DMS79 (cell line): ENCODE measurements around the gene MESD.

Experiments used
- DNase-seq: peaks from one replicate; lab custom pipeline; 2025; lab: John Stamatoyannopoulos, UW

The MESD gene

DNA sequence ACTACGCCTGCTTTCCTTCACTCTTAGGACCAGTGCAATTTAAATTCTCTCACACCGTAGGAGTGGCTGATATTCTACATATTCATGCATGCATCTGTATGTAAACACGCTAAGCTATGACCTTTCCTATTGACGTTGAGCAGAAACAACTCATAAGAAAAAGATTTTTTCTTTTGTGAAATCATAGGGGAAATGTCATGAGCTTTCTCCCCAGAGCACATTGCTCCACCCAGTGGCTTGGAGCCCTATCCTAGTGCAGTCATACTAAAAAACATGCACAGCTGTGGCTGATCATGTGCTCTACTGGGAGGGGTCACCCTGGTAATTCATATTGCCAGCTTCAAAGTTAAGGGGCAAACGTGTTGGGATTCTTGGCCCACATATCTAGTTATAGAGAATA, 1.8 kb upstream of the MESD start:
- no peak for DNase-seq

DNA sequence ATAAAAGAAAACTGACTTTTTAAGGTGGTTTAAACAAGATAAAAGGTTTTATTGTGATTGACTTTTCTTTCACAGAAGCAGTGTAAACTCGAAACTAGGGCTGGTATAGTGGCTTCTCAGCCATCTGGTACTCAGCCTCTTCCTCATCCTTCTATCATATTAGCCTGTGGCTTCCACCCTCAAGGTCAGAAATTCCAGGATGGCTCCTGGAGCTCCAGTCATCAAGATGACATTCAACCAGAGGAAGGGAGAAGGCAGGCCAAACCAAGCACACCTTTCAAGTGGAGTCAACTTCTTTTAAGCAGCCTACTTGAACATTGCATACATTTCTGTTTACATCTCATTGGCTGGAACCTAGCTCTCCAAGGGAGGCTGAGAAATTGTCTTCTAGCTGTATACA, 1.3 kb upstream of the MESD start:
- DNase-seq: no peak

DNA sequence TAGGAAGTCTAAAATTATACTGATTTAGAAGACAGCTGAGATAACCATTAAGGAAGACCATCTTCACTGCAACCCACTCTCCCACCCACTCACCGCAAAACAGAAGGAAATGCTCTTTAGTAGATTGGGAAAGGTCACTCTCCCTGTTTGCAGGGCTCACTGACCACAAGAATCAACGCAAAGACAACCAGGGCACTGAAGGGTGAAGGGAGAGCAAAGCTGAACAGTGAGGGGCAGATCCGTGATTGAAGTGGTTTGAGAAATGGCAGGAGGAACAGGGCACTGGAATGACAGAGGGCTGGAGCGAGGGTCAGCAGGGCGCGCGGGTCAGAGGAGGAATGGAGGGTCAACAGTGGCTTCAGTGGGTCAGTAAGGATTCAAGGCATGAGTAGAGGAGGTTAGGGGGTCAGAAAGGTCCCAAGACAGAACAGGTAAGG, 520 bp downstream of the MESD start:
- no peak for DNase-seq

DNA sequence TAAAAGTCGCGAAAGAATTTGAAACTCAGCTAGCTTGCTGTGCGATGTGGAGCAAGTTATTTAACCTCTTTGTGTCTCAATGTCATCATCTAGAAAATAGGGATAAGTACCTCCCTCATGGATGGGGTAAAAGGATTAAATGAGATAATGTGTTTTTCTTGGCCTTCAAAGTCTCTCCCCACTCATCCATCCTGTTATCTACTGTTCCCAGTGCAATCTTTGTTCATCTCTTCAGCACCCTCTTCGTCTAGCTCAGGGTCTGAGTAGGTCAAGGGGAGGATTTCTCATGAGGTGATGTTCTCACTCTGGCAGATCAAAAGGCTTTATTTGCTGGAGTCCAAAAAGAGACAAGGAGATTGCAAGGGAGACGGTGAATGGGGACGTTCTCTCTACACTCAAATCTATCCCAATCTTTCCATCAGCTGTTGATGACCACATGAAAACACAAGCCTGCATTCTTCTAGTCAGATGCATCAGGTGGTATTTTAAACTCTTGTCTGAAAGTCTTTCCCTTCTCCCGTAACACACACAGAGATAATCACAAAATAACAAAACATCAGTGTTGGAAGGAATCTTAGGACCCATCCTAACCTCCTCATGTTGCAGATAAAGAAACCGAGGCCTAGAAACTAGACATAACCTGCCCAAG, 1.3 kb downstream of the MESD start:
- DNase-seq: no peak

DNA sequence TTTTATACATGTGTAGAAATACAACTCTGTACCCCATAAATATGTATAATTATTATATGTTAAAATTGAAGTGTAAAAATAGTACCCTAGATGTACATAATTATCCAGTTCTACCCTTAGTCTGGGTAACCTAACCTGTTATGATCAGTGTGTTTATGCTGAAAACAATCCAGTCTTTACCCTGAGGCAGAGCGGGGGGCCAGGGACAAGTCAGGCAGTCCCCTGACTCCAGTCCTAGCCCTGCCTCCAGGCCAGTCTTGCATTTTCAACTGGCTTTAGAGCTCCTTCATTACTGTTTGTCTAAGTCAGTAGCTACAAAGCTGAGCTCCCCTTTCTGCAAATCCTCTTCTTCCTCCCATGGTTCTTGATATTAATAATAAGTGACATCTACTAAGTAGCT, 3.1 kb downstream of the MESD start:
- DNase-seq: no peak

DNA sequence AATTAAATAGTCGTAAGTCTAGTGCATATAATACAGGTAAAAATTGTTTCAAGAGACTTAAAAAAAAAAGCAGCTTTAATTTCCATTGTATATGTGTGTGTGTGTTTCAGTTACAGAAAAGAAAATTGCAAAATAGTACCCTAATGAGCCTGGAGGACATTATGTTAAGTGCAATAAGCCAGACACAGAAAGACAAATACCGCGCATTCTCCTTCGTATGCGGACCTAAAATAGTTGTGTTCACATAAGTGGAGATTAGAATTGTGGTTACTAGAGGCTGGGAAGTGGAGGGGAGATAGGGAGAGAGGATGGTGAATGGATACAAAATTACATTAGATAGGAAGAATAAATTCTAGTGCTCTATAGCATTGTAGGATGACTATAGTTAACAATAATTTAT, 3.6 kb downstream of the MESD start:
- DNase-seq: no peak

DNA sequence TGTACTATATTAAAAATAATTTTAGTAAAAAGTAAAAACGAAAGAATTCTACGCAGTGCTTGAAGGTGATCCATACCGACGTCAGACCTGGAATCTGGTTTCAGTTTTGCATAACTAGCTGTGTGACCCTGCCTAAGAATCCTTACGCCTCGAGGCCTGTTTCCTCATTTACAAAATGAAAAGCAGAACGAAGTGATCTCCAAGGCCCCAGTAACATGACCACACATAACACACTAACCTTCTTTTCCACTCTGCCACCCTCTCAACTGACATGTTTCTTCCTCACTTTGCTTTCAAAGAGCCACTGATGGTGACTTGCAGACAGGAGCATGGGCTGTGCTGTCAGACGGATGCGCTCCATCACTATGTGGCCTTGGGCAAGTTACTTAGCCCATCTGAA, 4.8 kb downstream of the MESD start:
- DNase-seq: no peak

DNA sequence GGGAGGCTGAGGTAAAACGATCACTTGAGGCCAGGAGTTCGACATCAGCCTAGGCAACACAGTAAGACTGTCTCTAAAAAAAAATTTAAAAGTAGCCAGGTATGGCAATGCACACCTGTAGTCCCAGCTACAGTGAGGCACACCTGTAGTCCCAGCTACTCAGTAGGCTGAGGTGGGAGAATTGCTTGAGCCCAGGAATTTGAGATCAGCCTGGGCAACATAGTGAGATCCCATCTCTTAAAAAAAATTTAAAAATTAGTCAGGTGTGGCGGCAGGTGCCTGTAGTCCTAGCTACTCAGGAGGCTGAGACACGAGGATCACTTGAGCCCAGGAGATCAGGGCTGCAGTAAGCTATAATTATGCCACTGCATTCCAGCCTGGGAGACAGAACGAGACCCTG, 6.8 kb downstream of the MESD start:
- DNase-seq: no peak

DNA sequence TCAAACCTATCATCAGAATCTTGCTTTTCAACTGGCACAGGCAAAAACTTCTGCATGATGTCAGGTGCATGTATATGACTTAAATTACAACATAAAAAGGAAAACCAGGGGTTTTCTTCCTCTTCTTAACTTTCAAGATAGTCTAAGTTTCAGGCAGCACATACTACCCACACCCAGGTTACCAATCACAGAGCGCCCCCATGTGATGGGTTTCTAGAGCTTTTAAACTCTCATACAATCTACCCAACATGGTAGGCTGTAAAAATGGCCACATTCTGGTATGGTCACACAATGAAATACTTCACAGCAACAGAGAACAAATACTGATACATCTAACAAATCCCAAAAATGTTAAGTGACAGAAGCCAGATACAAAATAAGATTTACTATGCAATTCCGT, 7.4 kb downstream of the MESD start:
- DNase-seq: no peak

DNA sequence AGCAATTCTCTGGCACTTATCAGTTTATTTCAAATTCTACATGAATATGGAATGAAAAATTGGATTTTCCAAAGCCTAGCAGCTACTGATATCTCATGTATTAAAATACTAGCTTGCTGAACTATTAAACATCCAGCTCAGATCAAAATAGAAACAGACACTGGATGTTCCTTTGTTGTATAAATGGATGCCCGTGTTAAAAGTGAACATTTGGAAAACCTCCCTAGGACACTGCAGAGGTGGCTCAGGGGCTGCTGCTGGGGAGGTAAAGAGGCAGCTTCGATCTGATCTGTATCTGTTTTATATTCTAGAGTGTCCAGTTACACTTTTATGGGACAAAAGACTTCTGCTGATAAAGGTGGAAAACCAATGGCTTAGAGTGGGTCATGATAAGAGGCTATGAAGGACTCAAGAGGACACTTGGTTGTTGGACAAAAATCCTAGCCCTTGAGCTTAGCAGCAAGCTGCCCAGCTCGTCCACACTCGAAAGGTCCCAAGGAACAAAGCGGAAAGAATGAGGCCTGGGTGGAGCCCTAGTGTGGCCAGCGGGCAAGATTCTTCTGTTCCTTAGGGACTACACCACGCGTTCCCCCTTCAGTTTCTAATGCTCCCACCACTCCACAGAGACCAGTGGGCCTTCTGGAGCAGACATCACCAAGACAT, 9.9 kb downstream of the MESD start:
- DNase-seq: no peak

DNA sequence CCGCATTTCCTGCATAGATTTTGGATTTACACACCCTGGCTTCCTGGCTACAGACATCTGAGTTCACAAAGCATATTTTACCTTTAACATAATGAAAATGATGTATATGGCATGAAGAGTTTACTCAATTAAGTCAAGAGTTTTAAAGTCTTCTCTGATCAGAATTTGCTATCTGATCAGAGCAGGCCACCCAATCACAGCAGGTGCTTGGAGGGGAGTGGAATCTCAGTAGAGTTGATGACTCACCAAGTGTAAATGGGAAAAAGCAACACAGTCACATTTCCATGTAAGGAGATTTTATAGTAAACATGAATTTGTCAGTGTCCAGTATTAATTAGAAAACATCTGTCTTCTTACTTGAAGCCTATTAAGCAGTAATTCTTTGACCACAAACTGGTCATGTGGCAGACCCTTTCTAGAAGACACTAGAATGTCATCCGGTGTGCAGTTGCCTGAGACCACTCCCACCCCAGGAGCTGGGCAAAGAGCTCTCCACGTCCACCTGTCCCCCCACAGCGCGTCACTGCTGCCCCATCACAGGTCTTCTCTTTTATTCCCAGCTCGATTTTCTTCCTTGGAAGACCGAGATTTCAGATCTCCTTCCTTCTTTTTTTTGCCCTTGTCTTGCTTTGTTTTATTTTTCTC, 10.8 kb downstream of the MESD start:
- no peak for DNase-seq

DNA sequence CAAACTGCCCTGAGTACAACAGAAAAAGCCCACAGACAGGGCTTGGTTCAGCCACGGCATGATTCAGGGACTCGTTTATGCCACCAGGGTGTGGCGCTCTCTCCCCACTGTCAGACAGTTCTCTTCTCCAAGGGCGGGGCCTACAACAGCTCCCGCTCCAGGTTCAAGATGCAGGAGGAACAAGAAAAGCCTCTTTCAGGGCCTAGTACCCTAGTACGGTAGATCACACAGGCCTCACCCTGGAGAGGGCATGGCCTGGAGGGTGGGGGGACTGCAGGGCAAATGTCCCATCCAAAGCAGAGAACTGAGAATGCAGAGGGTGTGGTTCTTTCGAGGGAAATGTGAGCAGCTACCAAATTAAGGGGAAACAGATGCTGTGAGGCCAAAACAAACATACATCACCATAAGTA, 12.0 kb downstream of the MESD start:
- DNase-seq: no peak

DNA sequence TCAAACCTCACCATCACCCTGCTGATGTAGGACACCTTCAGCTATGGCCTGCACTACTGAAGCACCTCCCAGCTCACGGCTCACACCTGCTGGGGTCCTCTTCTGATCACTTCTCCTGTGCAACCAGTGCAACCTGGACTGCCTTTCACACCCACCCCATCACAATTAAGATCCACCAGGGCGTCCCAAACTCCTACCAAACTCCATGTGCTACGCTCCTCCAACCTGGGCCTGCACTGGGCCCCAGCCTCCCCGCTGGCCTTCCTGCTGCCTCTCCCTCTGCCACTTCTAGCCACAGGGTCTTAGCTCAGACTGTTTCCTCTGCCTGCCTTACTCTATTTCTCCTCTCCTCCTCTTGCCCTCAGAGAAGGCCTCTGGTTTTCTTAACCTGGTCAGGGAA, 12.8 kb downstream of the MESD start:
- DNase-seq: no peak

DNA sequence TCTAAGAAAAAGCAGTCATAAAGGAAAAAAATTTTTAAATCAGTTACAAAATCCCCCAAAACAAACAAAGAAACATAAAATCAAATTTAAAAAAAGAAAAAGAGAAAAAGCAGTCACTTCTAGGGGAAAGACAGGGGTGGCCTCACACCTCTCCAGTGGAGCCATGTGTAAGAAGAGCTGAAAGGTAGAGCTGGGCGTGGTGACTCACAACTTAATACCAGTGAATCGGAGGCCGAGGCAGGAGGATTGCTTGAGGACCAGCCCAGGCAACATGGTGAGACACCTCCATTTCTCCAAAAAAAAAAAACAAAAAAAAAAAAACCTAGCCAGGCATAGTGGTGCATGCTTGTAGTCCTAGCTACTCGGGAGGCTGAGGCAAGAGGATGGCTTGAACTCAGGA, 14.7 kb downstream of the MESD start:
- DNase-seq: no peak

DNA sequence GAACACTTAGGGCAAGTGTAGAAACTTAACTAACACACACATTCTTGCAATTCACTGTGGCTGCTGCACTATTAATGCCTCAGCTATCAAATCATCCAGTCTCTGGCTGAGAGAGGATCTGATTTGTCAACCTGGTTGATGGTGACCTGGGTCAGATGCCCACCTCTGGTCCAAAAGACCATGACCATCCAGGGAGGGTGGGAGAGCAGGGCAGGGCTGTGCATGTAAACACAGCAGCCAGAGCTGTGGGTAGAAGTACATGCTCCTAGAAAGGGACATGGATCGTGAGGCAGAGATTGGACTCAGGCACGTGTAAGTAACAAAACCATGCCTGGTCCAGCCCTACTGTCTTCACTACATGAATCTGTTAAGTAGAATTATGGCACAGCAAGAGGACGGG, 17.3 kb downstream of the MESD start:
- no peak for DNase-seq

DNA sequence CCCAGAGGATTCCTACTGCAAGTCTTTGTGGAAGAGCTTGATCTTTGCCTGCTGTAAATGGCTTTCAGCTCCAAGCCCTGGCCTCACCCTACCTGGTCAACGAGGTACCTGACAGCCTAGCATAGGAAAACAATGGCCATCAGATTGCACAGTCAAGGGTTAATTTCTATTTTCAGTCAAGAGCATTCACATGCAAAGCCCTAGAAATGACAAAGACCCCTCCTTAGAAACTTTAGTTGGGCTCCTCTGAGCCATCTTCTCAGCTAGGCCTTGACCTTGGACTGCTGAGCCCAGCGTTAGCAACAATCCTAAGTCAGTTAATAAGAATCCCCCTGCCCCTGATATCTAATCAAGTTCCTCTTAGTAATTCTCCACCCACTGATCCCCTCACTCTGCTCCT, 18.5 kb downstream of the MESD start:
- DNase-seq: no peak

DNA sequence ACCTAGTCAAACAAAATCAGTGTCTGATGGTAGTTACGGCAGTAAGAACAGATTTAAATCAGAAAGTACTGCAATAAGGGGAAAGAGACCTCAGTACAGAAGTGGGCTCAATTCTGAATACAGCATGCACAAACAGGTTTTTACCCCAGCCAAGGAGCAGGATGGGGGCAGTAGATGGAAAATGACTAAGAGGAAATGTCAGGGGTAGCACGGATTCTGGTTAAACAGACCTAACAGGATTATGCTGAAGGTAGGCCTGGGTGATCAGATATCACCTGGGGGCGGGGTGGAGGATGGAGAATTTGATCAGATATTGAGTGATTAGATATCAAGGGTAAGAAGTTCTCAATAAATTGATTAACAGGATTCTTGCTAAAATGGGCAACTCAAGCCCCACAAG, 19.0 kb downstream of the MESD start:
- DNase-seq: no peak

DNA sequence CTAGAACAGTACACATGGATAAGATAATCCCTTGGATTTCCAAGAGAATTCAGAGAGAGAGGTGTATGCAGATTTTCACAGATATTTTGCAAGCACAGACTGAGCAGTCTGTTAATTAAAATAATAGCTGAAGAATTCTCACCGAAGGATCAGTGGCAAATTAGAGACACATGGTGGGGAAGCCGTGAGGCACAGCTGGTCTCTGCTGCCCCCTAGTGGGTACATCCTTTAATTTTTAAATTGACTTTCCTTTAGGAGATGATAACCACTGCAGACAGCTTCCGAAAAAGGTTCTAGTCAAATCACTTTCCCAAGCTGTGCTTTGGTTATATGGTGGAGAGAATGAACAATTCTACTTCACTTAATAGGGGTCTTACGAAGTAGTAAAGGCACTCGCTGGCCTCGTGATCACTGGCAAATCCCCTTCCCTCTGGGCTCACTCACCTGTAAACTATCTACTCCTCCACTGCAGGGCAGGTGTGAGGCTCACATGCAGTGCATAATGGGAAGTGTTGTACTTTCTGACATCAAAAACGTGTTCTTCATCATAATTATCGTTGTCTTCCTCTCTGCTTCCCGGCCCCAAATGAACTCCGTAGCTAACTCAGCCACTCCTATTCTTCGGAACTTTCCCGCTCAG, 19.5 kb downstream of the MESD start:
- no peak for DNase-seq

DNA sequence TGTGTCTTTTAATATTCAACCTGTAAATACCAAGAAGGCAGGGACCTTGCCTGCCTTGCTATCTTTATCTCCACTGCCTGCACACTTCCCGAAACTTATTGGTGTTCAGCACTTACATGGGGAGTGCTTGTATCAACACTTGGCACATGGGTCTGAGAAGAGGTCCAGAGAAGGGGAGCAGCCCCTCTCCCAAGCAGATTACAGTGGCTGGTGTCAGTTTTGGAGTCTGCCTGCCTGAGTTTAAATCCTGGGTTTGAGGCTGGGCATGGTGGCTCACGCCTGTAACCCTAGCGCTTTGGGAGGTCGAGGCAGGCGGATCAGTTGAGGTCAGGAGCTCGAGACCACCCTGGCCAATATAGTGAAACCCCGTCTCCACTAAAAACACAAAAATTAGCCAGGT, 20.3 kb downstream of the MESD start:
- DNase-seq: no peak

DNA sequence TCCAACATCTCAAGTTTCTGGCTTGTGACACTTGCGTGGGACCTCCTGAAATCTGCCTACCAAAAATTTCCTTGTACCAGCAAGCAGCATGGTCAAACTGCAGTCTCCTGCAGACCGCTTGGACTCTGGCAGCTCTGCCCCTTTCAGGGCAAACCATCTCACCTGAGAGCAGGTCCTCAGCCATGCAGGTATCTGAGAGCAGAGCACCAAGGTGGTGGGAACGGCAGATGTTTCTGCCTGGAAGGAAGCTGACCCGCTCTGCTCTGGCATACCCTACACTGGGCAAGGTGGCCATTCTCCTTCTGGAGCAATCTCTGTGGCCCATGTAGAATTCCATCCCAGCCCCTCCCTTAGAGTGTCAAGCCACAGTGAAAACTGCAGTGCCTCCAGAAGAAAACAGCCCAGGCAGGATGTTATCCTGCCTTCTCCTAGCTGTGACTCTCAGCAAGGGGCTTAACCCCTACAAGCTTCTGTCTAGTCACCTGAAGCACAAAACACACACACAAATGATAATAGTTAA, 21.6 kb downstream of the MESD start:
- DNase-seq: no peak

DNA sequence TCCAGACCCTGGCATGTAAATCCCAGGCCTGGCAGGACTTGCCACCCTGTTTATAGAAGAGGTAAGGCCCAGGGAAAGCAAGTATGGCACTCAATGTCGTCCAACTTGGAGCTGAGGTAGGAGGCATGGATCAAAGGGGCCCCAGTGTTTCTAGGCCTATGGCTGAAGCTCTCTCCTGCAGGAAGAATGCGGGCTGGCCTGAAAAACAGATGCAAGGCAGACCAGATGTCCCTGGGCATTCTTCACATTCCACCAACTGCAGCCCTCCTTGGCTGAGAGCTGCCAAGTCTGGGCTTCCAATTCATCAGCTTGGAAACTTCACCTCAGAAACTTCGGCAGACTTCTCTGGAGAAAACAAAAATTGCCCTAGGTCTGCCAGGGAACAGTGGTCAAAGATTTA, 22.2 kb downstream of the MESD start:
- no peak for DNase-seq

DNA sequence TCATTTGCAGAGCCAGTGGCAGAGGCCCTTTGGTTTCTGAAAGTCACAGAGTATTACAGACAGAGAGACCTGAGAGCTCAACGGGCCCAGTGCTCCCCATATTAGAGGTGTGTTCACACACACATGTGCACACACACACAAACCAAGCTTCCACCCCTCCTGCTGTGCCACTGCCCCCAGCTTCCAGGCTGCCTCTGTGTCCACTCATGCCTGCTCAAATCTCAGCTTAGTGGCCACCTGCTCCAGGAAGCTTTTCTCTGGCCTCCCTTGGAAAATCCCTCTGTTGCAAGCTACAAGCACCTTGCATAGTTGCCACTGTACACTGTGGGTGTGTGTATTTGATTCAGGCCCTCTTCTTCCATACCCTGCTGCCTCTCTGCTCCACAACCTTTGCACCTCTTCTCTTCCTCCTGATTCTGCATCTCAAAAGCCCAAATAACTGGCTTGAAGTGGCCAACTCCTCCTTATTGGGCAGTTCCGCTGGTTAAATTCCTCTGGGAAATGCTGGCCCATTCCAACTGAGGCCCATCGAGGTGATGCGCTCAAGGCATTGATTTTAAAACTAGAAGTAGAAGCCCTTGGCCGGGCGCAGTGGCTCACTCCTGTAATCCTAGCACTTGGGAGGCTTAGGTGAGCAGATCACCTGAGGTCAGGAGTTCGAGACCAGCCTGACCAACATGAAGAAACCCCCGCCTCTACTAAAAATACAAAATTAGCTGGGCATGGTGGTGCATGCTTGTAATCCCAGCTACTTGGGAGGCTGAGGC, 23.0 kb downstream of the MESD start:
- DNase-seq: no peak
